Left forelimb (tissue), 1 donor: Measurements from ENCODE around the gene APC2.
"Not testable (repeated sequence)": the region's sequence is repeated elsewhere in the genome, so short reads cannot be mapped to it uniquely, and the experiment has no call there.

Source experiments
- DNase-seq: peaks from one replicate; pipeline ENCODE4 v3.0.0-alpha.2; 2018; ENCODE audit warnings: low spot score

APC2 gene

GRCh38 chr19:1511318-1512317 is 61.7 kb downstream of the APC2 start:
- no peak for DNase-seq

- no peak for DNase-seq
Observed at GRCh38 chr19:1512671-1513498, 63.0 kb downstream of the APC2 start, which contains the start of gene ADAMTSL5. ADAMTSL5 (minus strand) TSS chr19:1513019; CDS start chr19:1510943, 2,076 bp downstream.

GRCh38 chr19:1513499-1514294 is 63.8 kb downstream of the APC2 start:
- no peak for DNase-seq

GRCh38 chr19:1514295-1514661 is 64.4 kb downstream of the APC2 start:
- no peak for DNase-seq

- no peak for DNase-seq
Observed at GRCh38 chr19:1514986-1515721, 65.2 kb downstream of the APC2 start.

- no peak for DNase-seq
Observed at GRCh38 chr19:1516395-1516753, 66.5 kb downstream of the APC2 start.

GRCh38 chr19:1518471-1518870 is 68.5 kb downstream of the APC2 start:
- DNase-seq: no peak

- not testable (repeated sequence) for DNase-seq
Observed at GRCh38 chr19:1519802-1520201, 69.9 kb downstream of the APC2 start.

- no peak for DNase-seq
Observed at GRCh38 chr19:1520203-1520780, 70.4 kb downstream of the APC2 start.

- no peak for DNase-seq
Observed at GRCh38 chr19:1521636-1522035, 71.7 kb downstream of the APC2 start.

- DNase-seq: no peak
Observed at GRCh38 chr19:1522061-1522460, 72.1 kb downstream of the APC2 start.

GRCh38 chr19:1522838-1523237 is 72.9 kb downstream of the APC2 start:
- DNase-seq: no peak
